Psoas muscle (tissue), 8 donors: ENCODE results near the gene TMEM141. TPM values are rescaled to one million over a fixed set of nuclear protein-coding genes. Genes with fewer than 3 reads are reported as not detected.
"Not testable (repeated sequence)": the region's sequence is repeated elsewhere in the genome, so short reads cannot be mapped to it uniquely, and the experiment has no call there.

Experiments used
- ATAC-seq, 4 donors: fragments of 200-7000 bp; cut with Tn5 transposase; one replicate each; pipeline ENCODE4 v1.9.1; 2020; ENCODE audit warnings: moderate library complexity in 3 of 4, mild to moderate bottlenecking in 2 of 4
- DNase-seq, 2 donors: peaks; one replicate each; pipeline ENCODE4 v3.0.0-alpha.2; 2020
- H3K27ac ChIP-seq: fragments of 200-600 bp; one replicate; pipeline ENCODE4 v1.8.0; 2022
- H3K27me3 ChIP-seq, 3 donors: fragments of 200-600 bp in 1 of 3; one replicate each; pipeline versions ENCODE4 v1.6.1 to v1.8.0; 2013 to 2022; ENCODE audit warnings: low read length in 2 of 3, mild to moderate bottlenecking in 2 of 3, moderate library complexity in 1 of 3; ENCODE audit not compliant: insufficient read depth in 3 of 3
- H3K36me3 ChIP-seq, 2 donors: fragments of 200-600 bp in 1 of 2; one replicate each; pipeline versions ENCODE4 v1.6.1 to v1.8.0; 2013 to 2022; ENCODE audit warnings: low read depth in 1 of 2, mild to moderate bottlenecking in 1 of 2, moderate library complexity in 1 of 2; ENCODE audit not compliant: insufficient read depth in 1 of 2
- H3K4me1 ChIP-seq: fragments of 200-600 bp; one replicate; pipeline ENCODE4 v1.8.0; 2022
- H3K4me3 ChIP-seq: fragments of 200-600 bp; one replicate; pipeline ENCODE4 v1.8.0; 2022; ENCODE audit warnings: mild to moderate bottlenecking
- H3K9me3 ChIP-seq: fragments of 200-600 bp; one replicate; pipeline ENCODE4 v1.8.0; 2022
- WGBS, 3 donors: extraction: QIAGEN DNeasy Blood & Tissue Kit; methylation state at CpG; one replicate each; pipeline versions ENCODE4 v1.1.6 to v1.1.7; 2013; 5-methylcytosine and 5-hydroxymethylcytosine counted together
- intact Hi-C, 2 donors: fragments of 100-400 bp; cut with DNase I; formaldehyde crosslinking; loops; one replicate each; pipeline versions ENCODE4 v1.11.0 to v1.14.2; 2022
- polyA plus RNA-seq, 3 donors: library from polyadenylated mRNA; stranded (reverse); fragments of 200-250 nt; gene quantifications; one replicate each; pipeline ENCODE4 v1.2.3, GENCODE V29; 2013
- total RNA-seq, 4 donors: library from RNA; stranded (reverse); fragmentation: NEBNext Ultra II Directional in 2 of 4; extraction: Animal tissue kit (Norgen Biotek cat#: 25700) in 2 of 4; gene quantifications; one replicate each; pipeline versions ENCODE4 v1.2.1 to v1.2.4, GENCODE V29; 2021 to 2023
- TF ChIP-seq, protein P1 (sequence below): fragments of 200-600 bp; IDR thresholded peaks from one replicate; pipeline ENCODE4 v1.8.0; 2022; ENCODE audit warnings: antibody characterized with exemption
- donor health status: healthy with polysubstance abuse.
- donor health status: DM: no; HTN: no; CAD: no; lungs with moderate emphysema.
- donor health status: Bipolar disorder and iron deficiency.
- donor health status: healthy.
- donor health status: DM: yes; HTN: yes; CAD: no.
- donor health status: DM: no; HTN: no; CAD: no.
- donor health status: DM: no; HTN: no; CAD: no.
- donor health status: DM: yes; HTN: yes; CAD: no.

TMEM141 gene
- total and polyA plus RNA-seq, 7 donors, result 32.0 to 89.1 (median 49.1) TPM

DNA sequence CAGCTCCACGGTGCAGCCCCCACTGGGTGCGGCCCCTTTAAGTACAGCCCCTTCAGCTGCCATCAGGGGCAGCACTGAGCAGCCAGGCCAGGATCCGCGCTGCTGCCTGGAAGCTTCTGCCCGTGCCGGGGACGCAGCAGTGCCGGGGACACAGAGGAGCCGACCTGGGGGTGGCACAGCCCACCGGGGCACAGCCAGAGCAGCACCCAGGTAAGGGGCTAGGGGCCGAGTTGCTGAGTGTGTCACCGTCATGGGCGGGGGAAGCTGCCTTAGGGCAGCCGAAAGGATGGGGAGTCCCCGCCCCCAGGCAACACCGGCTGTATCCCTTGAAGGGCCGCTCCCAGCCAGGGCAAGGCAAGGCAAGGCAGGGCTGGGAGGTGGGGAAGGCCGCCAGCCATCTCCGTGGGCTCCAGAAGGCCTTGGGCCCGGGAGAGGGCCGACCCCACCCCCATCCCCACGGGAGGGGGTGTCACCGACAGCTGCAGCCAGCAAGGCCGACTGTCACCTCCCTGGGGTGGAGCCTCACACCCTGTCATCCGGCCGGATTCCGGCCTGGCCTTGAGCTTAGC lies 51.3 kb downstream of the TMEM141 start, which contains the start of gene AJM1:
Gene AJM1, plus strand, starts transcription at position 99 of the 569 bp plus-strand sequence. CDS start 1,937 bp downstream, outside the sequence.
- ATAC-seq, result peak; percentile 77 to 90 (median 81)
- Histone ChIP-seq H3K27ac (peak within 1 kb of the TSS; percentile 43), H3K36me3 (peaks cover 0 to 26% of the 10 kb centered on the region in 2 donors), H3K27me3 (peaks cover 0 to 24% (median 8%) of the 10 kb centered on the region in 3 donors), H3K4me3 (peak within 1 kb of the TSS; percentile 63), H3K4me1 (peaks cover 13% of the 10 kb centered on the region)
- intact Hi-C loops, result loop anchor here in 1 of 2 donors (10.0 kb wide), 1 partner anchor 182 kb away; the partner anchor contains the start of gene ABCA2
- not testable (repeated sequence) for H3K9me3 ChIP-seq
- peak; percentile 81 to 87 for DNase-seq
- WGBS, 3 donors, result 0 to 4% (median 1%) methylated on average over 20 to 24 of the region's 27 CpGs
- TF ChIP-seq, protein P1, sequence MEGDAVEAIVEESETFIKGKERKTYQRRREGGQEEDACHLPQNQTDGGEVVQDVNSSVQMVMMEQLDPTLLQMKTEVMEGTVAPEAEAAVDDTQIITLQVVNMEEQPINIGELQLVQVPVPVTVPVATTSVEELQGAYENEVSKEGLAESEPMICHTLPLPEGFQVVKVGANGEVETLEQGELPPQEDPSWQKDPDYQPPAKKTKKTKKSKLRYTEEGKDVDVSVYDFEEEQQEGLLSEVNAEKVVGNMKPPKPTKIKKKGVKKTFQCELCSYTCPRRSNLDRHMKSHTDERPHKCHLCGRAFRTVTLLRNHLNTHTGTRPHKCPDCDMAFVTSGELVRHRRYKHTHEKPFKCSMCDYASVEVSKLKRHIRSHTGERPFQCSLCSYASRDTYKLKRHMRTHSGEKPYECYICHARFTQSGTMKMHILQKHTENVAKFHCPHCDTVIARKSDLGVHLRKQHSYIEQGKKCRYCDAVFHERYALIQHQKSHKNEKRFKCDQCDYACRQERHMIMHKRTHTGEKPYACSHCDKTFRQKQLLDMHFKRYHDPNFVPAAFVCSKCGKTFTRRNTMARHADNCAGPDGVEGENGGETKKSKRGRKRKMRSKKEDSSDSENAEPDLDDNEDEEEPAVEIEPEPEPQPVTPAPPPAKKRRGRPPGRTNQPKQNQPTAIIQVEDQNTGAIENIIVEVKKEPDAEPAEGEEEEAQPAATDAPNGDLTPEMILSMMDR, result peak; percentile 84

Other genes with a start within 250 kb of the TMEM141 start
- gene NOTCH1, start 245.3 kb upstream of the TMEM141 start, total RNA-seq, result 10 to 100 TPM in 3 of 4 donors, 1 to 10 TPM in 1; 8.7 to 15.4 (median 12.3) TPM
- 1 to 10 TPM; 1.8 to 3.8 (median 2.9) TPM for gene NOTCH1, start 245.3 kb upstream of the TMEM141 start, polyA plus RNA-seq
- gene EGFL7, start 128.4 kb upstream of the TMEM141 start, total RNA-seq, result 10 to 100 TPM; 47.0 to 55.3 (median 48.8) TPM
- gene EGFL7, start 128.4 kb upstream of the TMEM141 start, polyA plus RNA-seq, result 10 to 100 TPM; 34.7 to 73.4 (median 48.4) TPM
- gene AGPAT2, start 103.9 kb upstream of the TMEM141 start, total RNA-seq, result 10 to 100 TPM; 15.5 to 46.3 (median 31.5) TPM
- 10 to 100 TPM; 25.9 to 66.5 (median 46.8) TPM for gene AGPAT2, start 103.9 kb upstream of the TMEM141 start, polyA plus RNA-seq
- 1 to 10 TPM; 1.4 to 2.7 (median 2.3) TPM for gene DIPK1B, start 78.8 kb upstream of the TMEM141 start, total RNA-seq
- gene DIPK1B, start 78.8 kb upstream of the TMEM141 start, polyA plus RNA-seq, result 1 to 10 TPM; 2.2 to 5.3 (median 3.5) TPM
- gene LCN10, start 48.4 kb upstream of the TMEM141 start, total RNA-seq, result 1 to 10 TPM in 3 of 4 donors, not detected in 1; 3.2 to 4.9 (median 4.1) TPM
- gene LCN10, start 48.4 kb upstream of the TMEM141 start, polyA plus RNA-seq, result 1 to 10 TPM; 3.0 to 4.6 (median 4.0) TPM
- 10 to 100 TPM in 1 of 4 donors, 1 to 10 TPM in 2, under 1 TPM in 1; 0.44 to 14.7 (median 5.5) TPM for gene LCN6, start 42.8 kb upstream of the TMEM141 start, total RNA-seq
- gene LCN6, start 42.8 kb upstream of the TMEM141 start, polyA plus RNA-seq, result 10 to 100 TPM; 10.7 to 15.0 (median 10.8) TPM
- gene LCN8, start 33.1 kb upstream of the TMEM141 start, total RNA-seq, result 1 to 10 TPM in 1 of 4 donors, under 1 TPM in 2, not detected in 1; 0.44 to 1.5 (median 0.50) TPM
- gene LCN8, start 33.1 kb upstream of the TMEM141 start, polyA plus RNA-seq, result under 1 TPM in 2 of 3 donors, not detected in 1; 0.16 to 0.17 TPM
- gene LCN15, start 26.8 kb upstream of the TMEM141 start, total RNA-seq, result under 1 TPM in 1 of 4 donors, not detected in 3; 0.22 TPM
- gene LCN15, start 26.8 kb upstream of the TMEM141 start, polyA plus RNA-seq, result 1 to 10 TPM in 1 of 3 donors, under 1 TPM in 1, not detected in 1; 0.14 to 1.4 TPM
- gene CCDC183, start 5.0 kb downstream of the TMEM141 start, total RNA-seq, result not detected
- under 1 TPM in 2 of 3 donors, not detected in 1; 0.03 to 0.08 TPM for gene CCDC183, start 5.0 kb downstream of the TMEM141 start, polyA plus RNA-seq
- gene RABL6, start 16.6 kb downstream of the TMEM141 start, total RNA-seq, result 10 to 100 TPM; 74.4 to 90.5 (median 88.3) TPM
- gene RABL6, start 16.6 kb downstream of the TMEM141 start, polyA plus RNA-seq, result 10 to 100 TPM; 73.0 to 82.5 (median 75.4) TPM
- 1 to 10 TPM; 1.3 to 4.9 (median 3.5) TPM for gene AJM1, start 51.1 kb downstream of the TMEM141 start, total RNA-seq
- 1 to 10 TPM; 1.6 to 2.0 (median 1.7) TPM for gene AJM1, start 51.1 kb downstream of the TMEM141 start, polyA plus RNA-seq
- gene PHPT1, start 58.1 kb downstream of the TMEM141 start, total RNA-seq, result 100 to 1,000 TPM; 154 to 272 (median 220) TPM
- 100 to 1,000 TPM; 228 to 295 (median 288) TPM for gene PHPT1, start 58.1 kb downstream of the TMEM141 start, polyA plus RNA-seq
- 1 to 10 TPM; 1.7 to 4.7 (median 3.1) TPM for gene MAMDC4, start 61.0 kb downstream of the TMEM141 start, total RNA-seq
- 1 to 10 TPM; 2.1 to 7.9 (median 2.4) TPM for gene MAMDC4, start 61.0 kb downstream of the TMEM141 start, polyA plus RNA-seq
- 100 to 1,000 TPM; 254 to 371 (median 331) TPM for gene EDF1, start 75.0 kb downstream of the TMEM141 start, total RNA-seq
- gene EDF1, start 75.0 kb downstream of the TMEM141 start, polyA plus RNA-seq, result 100 to 1,000 TPM; 241 to 534 (median 365) TPM
- gene TRAF2, start 95.2 kb downstream of the TMEM141 start, total RNA-seq, result 10 to 100 TPM in 2 of 4 donors, 1 to 10 TPM in 2; 5.4 to 13.2 (median 9.4) TPM
- gene TRAF2, start 95.2 kb downstream of the TMEM141 start, polyA plus RNA-seq, result 10 to 100 TPM in 2 of 3 donors, 1 to 10 TPM in 1; 8.6 to 15.9 (median 11.1) TPM
- 100 to 1,000 TPM; 135 to 236 (median 171) TPM for gene FBXW5, start 153.4 kb downstream of the TMEM141 start, total RNA-seq
- 100 to 1,000 TPM; 202 to 261 (median 213) TPM for gene FBXW5, start 153.4 kb downstream of the TMEM141 start, polyA plus RNA-seq
- 1 to 10 TPM; 1.7 to 7.9 (median 5.9) TPM for gene C8G, start 153.9 kb downstream of the TMEM141 start, total RNA-seq
- gene C8G, start 153.9 kb downstream of the TMEM141 start, polyA plus RNA-seq, result 1 to 10 TPM; 3.4 to 6.0 (median 4.5) TPM
- 1 to 10 TPM in 1 of 4 donors, under 1 TPM in 2, not detected in 1; 0.38 to 1.5 (median 0.48) TPM for gene LCN12, start 160.9 kb downstream of the TMEM141 start, total RNA-seq
- under 1 TPM; 0.06 to 0.17 (median 0.13) TPM for gene LCN12, start 160.9 kb downstream of the TMEM141 start, polyA plus RNA-seq
- gene PTGDS, start 186.2 kb downstream of the TMEM141 start, total RNA-seq, result 100 to 1,000 TPM in 1 of 4 donors, 10 to 100 TPM in 3; 23.3 to 130 (median 74.3) TPM
- 10 to 100 TPM; 29.9 to 37.9 (median 37.8) TPM for gene PTGDS, start 186.2 kb downstream of the TMEM141 start, polyA plus RNA-seq
- under 1 TPM; 0.10 to 0.79 (median 0.38) TPM for gene LCNL1, start 191.6 kb downstream of the TMEM141 start, total RNA-seq
- under 1 TPM; 0.04 to 0.14 (median 0.06) TPM for gene LCNL1, start 191.6 kb downstream of the TMEM141 start, polyA plus RNA-seq
- 10 to 100 TPM in 3 of 4 donors, 1 to 10 TPM in 1; 9.4 to 15.6 (median 12.4) TPM for gene PAXX, start 201.1 kb downstream of the TMEM141 start, total RNA-seq
- 10 to 100 TPM; 16.5 to 39.2 (median 25.2) TPM for gene PAXX, start 201.1 kb downstream of the TMEM141 start, polyA plus RNA-seq
- under 1 TPM in 3 of 4 donors, not detected in 1; 0.38 to 0.90 (median 0.54) TPM for gene CLIC3, start 205.2 kb downstream of the TMEM141 start, total RNA-seq
- under 1 TPM; 0.55 to 0.94 (median 0.79) TPM for gene CLIC3, start 205.2 kb downstream of the TMEM141 start, polyA plus RNA-seq
- gene ABCA2, start 236.9 kb downstream of the TMEM141 start, total RNA-seq, result 10 to 100 TPM; 12.2 to 23.5 (median 18.3) TPM
- gene ABCA2, start 236.9 kb downstream of the TMEM141 start, polyA plus RNA-seq, result 10 to 100 TPM in 1 of 3 donors, 1 to 10 TPM in 2; 6.9 to 11.1 (median 8.5) TPM
- gene FUT7, start 240.7 kb downstream of the TMEM141 start, total RNA-seq, result under 1 TPM in 1 of 4 donors, not detected in 3; 0.08 TPM
- gene FUT7, start 240.7 kb downstream of the TMEM141 start, polyA plus RNA-seq, result under 1 TPM in 2 of 3 donors, not detected in 1; 0.01 to 0.06 TPM